Bronchial epithelial cell (primary cell): ENCODE data around the gene TSPEAR. TPM values are rescaled to one million over a fixed set of nuclear protein-coding genes. Genes with fewer than 3 reads are reported as not detected.
"Not testable (repeated sequence)": the region's sequence is repeated elsewhere in the genome, so short reads cannot be mapped to it uniquely, and the experiment has no call there.

Experiments
- DNase-seq: peaks from one replicate; pipeline ENCODE4 v3.0.0-alpha.2; 2010; ENCODE audit warnings: low read depth
- FAIRE-seq: peaks from 2 replicates; lab custom pipeline; 2011; peaks lifted over from hg19 to GRCh38; lab: Jason Lieb, UNC
- H3K27me3 ChIP-seq: 2 replicates; pipeline ENCODE4 v1.5.1; 2011; ENCODE audit warnings: low read length; ENCODE audit not compliant: control insufficient read depth, insufficient read depth
- H3K36me3 ChIP-seq: 2 replicates; pipeline ENCODE4 v1.5.1; 2011; ENCODE audit warnings: low read length; ENCODE audit not compliant: control insufficient read depth, insufficient read depth
- H3K4me3 ChIP-seq: 2 replicates; pipeline ENCODE4 v1.5.1; 2011; ENCODE audit warnings: mild to moderate bottlenecking, low read depth, low read length, control low read depth
- total RNA-seq: library from RNA; depleted of rRNA; stranded (reverse); fragments of >200 nt; gene quantifications from 2 replicates; pipeline ENCODE4 v1.2.1, GENCODE V29; 2014
- TF ChIP-seq, protein P1 (sequence below): IDR thresholded peaks from 2 replicates; pipeline ENCODE4 v1.5.1; 2011; ENCODE audit warnings: mild to moderate bottlenecking, moderate library complexity, low read length, control low read depth, inconsistent platforms; ENCODE audit not compliant: insufficient read depth, severe bottlenecking

The TSPEAR gene
- total RNA-seq, 1 donor from 2014 or later = not detected

- FAIRE-seq (peak; percentile 50), DNase-seq (no peak)
- TF ChIP-seq, protein P1, sequence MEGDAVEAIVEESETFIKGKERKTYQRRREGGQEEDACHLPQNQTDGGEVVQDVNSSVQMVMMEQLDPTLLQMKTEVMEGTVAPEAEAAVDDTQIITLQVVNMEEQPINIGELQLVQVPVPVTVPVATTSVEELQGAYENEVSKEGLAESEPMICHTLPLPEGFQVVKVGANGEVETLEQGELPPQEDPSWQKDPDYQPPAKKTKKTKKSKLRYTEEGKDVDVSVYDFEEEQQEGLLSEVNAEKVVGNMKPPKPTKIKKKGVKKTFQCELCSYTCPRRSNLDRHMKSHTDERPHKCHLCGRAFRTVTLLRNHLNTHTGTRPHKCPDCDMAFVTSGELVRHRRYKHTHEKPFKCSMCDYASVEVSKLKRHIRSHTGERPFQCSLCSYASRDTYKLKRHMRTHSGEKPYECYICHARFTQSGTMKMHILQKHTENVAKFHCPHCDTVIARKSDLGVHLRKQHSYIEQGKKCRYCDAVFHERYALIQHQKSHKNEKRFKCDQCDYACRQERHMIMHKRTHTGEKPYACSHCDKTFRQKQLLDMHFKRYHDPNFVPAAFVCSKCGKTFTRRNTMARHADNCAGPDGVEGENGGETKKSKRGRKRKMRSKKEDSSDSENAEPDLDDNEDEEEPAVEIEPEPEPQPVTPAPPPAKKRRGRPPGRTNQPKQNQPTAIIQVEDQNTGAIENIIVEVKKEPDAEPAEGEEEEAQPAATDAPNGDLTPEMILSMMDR = no peak
- Histone ChIP-seq H3K27me3 (no peaks in the 10 kb centered on the region), H3K36me3 (no peaks in the 10 kb centered on the region), H3K4me3 (no peak within 1 kb of the TSS)
These were observed 159.9 kb downstream of the TSPEAR start, which contains the start of gene KRTAP10-2 for GRCh38 chr21:44551340-44551961. Gene KRTAP10-2 (minus strand): TSS chr21:44551505. CDS start chr21:44551458, 47 bp downstream.

GRCh38 chr21:44550807-44551206, 160.6 kb downstream of the TSPEAR start:
- FAIRE-seq = no peak
- Histone ChIP-seq H3K36me3 (no peaks in the 10 kb centered on the region), H3K4me3 (no peak overlapping the region), H3K27me3 (no peaks in the 10 kb centered on the region)
- TF ChIP-seq, protein P1 = no peak
- no peak for DNase-seq

DNA sequence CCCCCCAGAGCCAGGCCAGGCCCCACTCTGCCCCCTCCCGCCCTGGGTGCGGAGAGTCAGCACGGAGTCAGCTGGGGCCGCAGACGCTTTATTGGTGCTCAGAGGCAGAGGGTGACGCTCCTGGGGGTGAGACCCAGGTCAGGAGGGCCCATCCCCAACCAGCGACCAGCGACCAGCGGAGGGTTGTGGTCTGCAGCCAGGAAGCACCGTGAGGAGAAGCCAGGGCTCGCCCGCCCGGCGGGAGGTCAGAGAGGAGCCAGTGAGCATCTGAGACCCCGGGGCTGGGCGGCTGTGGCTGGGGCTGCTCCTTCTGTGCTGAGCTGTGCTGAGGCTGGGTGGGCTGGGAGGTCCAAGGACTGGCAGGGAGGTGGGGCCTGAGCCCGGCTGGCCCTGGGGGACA, 161.1 kb downstream of the TSPEAR start:
- FAIRE-seq, H3K4me3 ChIP-seq, H3K36me3 ChIP-seq, DNase-seq, H3K27me3 ChIP-seq: not testable (repeated sequence)

GRCh38 chr21:44549525-44550211, 161.7 kb downstream of the TSPEAR start:
- no peak for FAIRE-seq
- DNase-seq = no peak
- Histone ChIP-seq H3K36me3 (no peaks in the 10 kb centered on the region), H3K4me3 (no peak overlapping the region), H3K27me3 (no peaks in the 10 kb centered on the region)
- TF ChIP-seq, protein P1 = no peak

DNA sequence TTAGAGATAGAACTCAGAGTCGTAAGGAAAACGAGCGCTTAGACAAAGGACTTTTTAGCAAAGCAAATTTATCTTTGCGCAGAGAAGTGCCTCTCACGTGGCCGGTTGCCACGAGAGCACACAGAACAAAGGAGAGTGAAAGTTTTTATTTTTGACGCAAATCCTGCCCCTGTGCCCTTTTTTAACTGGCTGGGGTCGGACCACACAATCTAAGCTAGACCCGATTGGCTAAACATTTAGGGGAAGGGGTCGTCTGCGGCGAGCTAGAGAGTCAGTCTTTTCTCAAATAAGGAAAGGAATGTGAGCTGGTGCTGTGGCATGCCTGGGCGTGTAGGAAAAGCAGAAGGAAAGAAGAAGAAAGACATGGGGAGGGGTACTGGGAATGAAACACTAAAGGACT, 162.4 kb downstream of the TSPEAR start:
- no peak for FAIRE-seq
- peak; percentile 7 for DNase-seq
- Histone ChIP-seq H3K36me3 (no peaks in the 10 kb centered on the region), H3K4me3 (peak overlapping the region; percentile 8), H3K27me3 (no peaks in the 10 kb centered on the region)
- TF ChIP-seq, protein P1 = no peak

- DNase-seq = no peak
- Histone ChIP-seq H3K4me3 (no peak overlapping the region), H3K36me3 (no peaks in the 10 kb centered on the region), H3K27me3 (no peaks in the 10 kb centered on the region)
- TF ChIP-seq, protein P1 = no peak
- FAIRE-seq = no peak
These were observed 163.0 kb downstream of the TSPEAR start for GRCh38 chr21:44548381-44548780.
